Measurements from ENCODE around the gene IRS2.

DNA sequence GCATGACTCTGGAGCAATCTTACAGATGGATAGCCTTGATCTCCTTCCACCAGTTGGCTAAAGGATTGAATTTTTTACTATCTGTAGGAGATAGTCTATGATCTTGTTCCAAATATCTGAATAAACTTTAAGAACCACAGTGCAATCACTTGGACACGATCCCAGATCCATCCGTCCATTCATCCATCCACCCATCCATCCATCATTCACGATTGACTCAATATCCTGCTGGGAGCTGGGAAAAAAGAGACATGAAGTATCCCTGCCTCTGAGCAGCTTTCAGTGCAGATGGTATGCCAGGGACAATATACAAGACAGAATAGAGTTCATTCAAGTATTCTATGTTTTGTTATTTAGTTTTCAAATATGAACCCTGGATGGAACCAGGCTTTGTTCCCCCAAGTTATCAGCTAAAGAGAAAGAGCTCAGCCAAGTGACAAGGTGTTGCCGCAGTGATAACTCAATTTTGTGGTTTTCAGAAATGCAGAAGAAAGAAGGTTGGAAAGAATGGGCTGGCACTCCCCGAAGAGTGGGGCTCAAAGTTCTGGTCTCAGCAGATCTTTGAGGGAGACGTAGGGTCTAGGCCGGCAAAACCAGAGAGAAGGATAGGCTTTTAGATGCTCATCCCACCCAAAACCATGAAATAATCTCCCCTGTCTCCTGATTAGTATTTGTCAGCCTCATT is 66.3 kb downstream of the IRS2 start:
- TF ChIP-seq, protein P1, sequence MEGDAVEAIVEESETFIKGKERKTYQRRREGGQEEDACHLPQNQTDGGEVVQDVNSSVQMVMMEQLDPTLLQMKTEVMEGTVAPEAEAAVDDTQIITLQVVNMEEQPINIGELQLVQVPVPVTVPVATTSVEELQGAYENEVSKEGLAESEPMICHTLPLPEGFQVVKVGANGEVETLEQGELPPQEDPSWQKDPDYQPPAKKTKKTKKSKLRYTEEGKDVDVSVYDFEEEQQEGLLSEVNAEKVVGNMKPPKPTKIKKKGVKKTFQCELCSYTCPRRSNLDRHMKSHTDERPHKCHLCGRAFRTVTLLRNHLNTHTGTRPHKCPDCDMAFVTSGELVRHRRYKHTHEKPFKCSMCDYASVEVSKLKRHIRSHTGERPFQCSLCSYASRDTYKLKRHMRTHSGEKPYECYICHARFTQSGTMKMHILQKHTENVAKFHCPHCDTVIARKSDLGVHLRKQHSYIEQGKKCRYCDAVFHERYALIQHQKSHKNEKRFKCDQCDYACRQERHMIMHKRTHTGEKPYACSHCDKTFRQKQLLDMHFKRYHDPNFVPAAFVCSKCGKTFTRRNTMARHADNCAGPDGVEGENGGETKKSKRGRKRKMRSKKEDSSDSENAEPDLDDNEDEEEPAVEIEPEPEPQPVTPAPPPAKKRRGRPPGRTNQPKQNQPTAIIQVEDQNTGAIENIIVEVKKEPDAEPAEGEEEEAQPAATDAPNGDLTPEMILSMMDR (conservative IDR thresholded peaks at IDR 0.05; ENCODE audit: low read depth in 2 of 2), result no peak
- TF ChIP-seq POLR2AphosphoS5 (IDR thresholded peaks at IDR 0.05; ENCODE audit: low read depth), result no peak
- TF ChIP-seq EZH2phosphoT487 (IDR thresholded peaks at IDR 0.05; ENCODE audit: unreplicated experiment), result no peak
- TF ChIP-seq EZH2 (IDR thresholded peaks at IDR 0.05; ENCODE audit: low read depth, unreplicated experiment), result no peak
- TF ChIP-seq, protein P2, sequence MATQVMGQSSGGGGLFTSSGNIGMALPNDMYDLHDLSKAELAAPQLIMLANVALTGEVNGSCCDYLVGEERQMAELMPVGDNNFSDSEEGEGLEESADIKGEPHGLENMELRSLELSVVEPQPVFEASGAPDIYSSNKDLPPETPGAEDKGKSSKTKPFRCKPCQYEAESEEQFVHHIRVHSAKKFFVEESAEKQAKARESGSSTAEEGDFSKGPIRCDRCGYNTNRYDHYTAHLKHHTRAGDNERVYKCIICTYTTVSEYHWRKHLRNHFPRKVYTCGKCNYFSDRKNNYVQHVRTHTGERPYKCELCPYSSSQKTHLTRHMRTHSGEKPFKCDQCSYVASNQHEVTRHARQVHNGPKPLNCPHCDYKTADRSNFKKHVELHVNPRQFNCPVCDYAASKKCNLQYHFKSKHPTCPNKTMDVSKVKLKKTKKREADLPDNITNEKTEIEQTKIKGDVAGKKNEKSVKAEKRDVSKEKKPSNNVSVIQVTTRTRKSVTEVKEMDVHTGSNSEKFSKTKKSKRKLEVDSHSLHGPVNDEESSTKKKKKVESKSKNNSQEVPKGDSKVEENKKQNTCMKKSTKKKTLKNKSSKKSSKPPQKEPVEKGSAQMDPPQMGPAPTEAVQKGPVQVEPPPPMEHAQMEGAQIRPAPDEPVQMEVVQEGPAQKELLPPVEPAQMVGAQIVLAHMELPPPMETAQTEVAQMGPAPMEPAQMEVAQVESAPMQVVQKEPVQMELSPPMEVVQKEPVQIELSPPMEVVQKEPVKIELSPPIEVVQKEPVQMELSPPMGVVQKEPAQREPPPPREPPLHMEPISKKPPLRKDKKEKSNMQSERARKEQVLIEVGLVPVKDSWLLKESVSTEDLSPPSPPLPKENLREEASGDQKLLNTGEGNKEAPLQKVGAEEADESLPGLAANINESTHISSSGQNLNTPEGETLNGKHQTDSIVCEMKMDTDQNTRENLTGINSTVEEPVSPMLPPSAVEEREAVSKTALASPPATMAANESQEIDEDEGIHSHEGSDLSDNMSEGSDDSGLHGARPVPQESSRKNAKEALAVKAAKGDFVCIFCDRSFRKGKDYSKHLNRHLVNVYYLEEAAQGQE (IDR thresholded peaks at IDR 0.05; ENCODE audit: unreplicated experiment), result no peak
- no peak for TF ChIP-seq STAT1 (IDR thresholded peaks at IDR 0.05; ENCODE audit: unreplicated experiment)
- TF ChIP-seq CREB1 (CRISPR knock-in tag; IDR thresholded peaks at IDR 0.05; ENCODE audit: low read depth), result no peak
- TF ChIP-seq, protein P3, sequence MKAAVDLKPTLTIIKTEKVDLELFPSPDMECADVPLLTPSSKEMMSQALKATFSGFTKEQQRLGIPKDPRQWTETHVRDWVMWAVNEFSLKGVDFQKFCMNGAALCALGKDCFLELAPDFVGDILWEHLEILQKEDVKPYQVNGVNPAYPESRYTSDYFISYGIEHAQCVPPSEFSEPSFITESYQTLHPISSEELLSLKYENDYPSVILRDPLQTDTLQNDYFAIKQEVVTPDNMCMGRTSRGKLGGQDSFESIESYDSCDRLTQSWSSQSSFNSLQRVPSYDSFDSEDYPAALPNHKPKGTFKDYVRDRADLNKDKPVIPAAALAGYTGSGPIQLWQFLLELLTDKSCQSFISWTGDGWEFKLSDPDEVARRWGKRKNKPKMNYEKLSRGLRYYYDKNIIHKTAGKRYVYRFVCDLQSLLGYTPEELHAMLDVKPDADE (IDR thresholded peaks at IDR 0.05), result no peak
- TF ChIP-seq, protein P4, sequence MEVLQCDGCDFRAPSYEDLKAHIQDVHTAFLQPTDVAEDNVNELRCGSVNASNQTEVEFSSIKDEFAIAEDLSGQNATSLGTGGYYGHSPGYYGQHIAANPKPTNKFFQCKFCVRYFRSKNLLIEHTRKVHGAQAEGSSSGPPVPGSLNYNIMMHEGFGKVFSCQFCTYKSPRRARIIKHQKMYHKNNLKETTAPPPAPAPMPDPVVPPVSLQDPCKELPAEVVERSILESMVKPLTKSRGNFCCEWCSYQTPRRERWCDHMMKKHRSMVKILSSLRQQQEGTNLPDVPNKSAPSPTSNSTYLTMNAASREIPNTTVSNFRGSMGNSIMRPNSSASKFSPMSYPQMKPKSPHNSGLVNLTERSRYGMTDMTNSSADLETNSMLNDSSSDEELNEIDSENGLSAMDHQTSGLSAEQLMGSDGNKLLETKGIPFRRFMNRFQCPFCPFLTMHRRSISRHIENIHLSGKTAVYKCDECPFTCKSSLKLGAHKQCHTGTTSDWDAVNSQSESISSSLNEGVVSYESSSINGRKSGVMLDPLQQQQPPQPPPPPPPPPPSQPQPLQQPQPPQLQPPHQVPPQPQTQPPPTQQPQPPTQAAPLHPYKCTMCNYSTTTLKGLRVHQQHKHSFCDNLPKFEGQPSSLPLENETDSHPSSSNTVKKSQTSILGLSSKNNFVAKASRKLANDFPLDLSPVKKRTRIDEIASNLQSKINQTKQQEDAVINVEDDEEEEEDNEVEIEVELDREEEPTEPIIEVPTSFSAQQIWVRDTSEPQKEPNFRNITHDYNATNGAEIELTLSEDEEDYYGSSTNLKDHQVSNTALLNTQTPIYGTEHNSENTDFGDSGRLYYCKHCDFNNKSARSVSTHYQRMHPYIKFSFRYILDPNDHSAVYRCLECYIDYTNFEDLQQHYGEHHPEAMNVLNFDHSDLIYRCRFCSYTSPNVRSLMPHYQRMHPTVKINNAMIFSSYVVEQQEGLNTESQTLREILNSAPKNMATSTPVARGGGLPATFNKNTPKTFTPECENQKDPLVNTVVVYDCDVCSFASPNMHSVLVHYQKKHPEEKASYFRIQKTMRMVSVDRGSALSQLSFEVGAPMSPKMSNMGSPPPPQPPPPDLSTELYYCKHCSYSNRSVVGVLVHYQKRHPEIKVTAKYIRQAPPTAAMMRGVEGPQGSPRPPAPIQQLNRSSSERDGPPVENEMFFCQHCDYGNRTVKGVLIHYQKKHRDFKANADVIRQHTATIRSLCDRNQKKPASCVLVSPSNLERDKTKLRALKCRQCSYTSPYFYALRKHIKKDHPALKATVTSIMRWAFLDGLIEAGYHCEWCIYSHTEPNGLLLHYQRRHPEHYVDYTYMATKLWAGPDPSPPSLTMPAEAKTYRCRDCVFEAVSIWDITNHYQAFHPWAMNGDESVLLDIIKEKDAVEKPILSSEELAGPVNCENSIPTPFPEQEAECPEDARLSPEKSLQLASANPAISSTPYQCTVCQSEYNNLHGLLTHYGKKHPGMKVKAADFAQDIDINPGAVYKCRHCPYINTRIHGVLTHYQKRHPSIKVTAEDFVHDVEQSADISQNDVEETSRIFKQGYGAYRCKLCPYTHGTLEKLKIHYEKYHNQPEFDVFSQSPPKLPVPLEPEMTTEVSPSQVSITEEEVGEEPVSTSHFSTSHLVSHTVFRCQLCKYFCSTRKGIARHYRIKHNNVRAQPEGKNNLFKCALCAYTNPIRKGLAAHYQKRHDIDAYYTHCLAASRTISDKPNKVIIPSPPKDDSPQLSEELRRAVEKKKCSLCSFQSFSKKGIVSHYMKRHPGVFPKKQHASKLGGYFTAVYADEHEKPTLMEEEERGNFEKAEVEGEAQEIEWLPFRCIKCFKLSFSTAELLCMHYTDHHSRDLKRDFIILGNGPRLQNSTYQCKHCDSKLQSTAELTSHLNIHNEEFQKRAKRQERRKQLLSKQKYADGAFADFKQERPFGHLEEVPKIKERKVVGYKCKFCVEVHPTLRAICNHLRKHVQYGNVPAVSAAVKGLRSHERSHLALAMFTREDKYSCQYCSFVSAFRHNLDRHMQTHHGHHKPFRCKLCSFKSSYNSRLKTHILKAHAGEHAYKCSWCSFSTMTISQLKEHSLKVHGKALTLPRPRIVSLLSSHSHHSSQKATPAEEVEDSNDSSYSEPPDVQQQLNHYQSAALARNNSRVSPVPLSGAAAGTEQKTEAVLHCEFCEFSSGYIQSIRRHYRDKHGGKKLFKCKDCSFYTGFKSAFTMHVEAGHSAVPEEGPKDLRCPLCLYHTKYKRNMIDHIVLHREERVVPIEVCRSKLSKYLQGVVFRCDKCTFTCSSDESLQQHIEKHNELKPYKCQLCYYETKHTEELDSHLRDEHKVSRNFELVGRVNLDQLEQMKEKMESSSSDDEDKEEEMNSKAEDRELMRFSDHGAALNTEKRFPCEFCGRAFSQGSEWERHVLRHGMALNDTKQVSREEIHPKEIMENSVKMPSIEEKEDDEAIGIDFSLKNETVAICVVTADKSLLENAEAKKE (CRISPR knock-in tag; IDR thresholded peaks at IDR 0.05), result no peak
- TF ChIP-seq NANOG (IDR thresholded peaks at IDR 0.05; ENCODE audit: borderline replicate concordance), result no peak
- TF ChIP-seq ZNF331 (CRISPR knock-in tag; IDR thresholded peaks at IDR 0.05; ENCODE audit: low read depth), result no peak
- TF ChIP-seq ZNF114 (CRISPR knock-in tag; IDR thresholded peaks at IDR 0.05), result no peak
- no peak for TF ChIP-seq JUNB (IDR thresholded peaks at IDR 0.05; ENCODE audit: unreplicated experiment)

Data from GM23338 (cell line).